B cell (primary cell): ENCODE data around the gene RAB11FIP5.

Experiments used
- EZH2 ChIP-seq: IDR thresholded peaks from 2 replicates; pipeline ENCODE4 v1.6.1; 2012; ENCODE audit warnings: borderline replicate concordance, low read depth, mild to moderate bottlenecking, moderate library complexity, low read length; ENCODE audit not compliant: insufficient read depth, poor library complexity, severe bottlenecking
- TF ChIP-seq, protein P1 (sequence below): fragments of 200-600 bp; IDR thresholded peaks from one replicate; pipeline ENCODE4 v1.8.0; 2022; ENCODE audit warnings: antibody characterized with exemption, mild to moderate bottlenecking

- TF ChIP-seq, protein P1, sequence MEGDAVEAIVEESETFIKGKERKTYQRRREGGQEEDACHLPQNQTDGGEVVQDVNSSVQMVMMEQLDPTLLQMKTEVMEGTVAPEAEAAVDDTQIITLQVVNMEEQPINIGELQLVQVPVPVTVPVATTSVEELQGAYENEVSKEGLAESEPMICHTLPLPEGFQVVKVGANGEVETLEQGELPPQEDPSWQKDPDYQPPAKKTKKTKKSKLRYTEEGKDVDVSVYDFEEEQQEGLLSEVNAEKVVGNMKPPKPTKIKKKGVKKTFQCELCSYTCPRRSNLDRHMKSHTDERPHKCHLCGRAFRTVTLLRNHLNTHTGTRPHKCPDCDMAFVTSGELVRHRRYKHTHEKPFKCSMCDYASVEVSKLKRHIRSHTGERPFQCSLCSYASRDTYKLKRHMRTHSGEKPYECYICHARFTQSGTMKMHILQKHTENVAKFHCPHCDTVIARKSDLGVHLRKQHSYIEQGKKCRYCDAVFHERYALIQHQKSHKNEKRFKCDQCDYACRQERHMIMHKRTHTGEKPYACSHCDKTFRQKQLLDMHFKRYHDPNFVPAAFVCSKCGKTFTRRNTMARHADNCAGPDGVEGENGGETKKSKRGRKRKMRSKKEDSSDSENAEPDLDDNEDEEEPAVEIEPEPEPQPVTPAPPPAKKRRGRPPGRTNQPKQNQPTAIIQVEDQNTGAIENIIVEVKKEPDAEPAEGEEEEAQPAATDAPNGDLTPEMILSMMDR: no peak
- TF ChIP-seq EZH2: no peak
These were observed at the start of gene RAB11FIP5 for GRCh38 chr2:73112913-73113854.
